Neuron (in vitro differentiated cells): Measurements from ENCODE around the gene ZDHHC14.

Experiments
- H2AFZ ChIP-seq: one replicate; pipeline ENCODE4 v1.6.1; 2013; ENCODE audit warnings: low read depth, mild to moderate bottlenecking, inconsistent platforms, low read length, moderate library complexity
- H3K27me3 ChIP-seq: one replicate; pipeline ENCODE4 v1.6.1; 2013; ENCODE audit warnings: low read length; ENCODE audit not compliant: insufficient read depth
- H3K36me3 ChIP-seq: one replicate; pipeline ENCODE4 v1.6.1; 2013; ENCODE audit warnings: low read length; ENCODE audit not compliant: insufficient read depth
- H3K4me1 ChIP-seq: one replicate; pipeline ENCODE4 v1.6.1; 2013; ENCODE audit warnings: low read length; ENCODE audit not compliant: insufficient read depth
- H3K4me3 ChIP-seq: 2 replicates; pipeline ENCODE4 v1.5.1; 2013; ENCODE audit warnings: mild to moderate bottlenecking, low read length, moderate library complexity
- H3K9me3 ChIP-seq: one replicate; pipeline ENCODE4 v1.6.1; 2013; ENCODE audit warnings: low read length

The ZDHHC14 gene

GRCh38 chr6:157539900-157540752 lies 159.1 kb downstream of the ZDHHC14 start:
- Histone ChIP-seq H3K36me3 (no peaks in the 10 kb centered on the region), H3K4me3 (no peak overlapping the region), H2AFZ (no peak overlapping the region), H3K27me3 (no peaks in the 10 kb centered on the region), H3K9me3 (peaks cover 4% of the 10 kb centered on the region), H3K4me1 (peaks cover 7% of the 10 kb centered on the region)

- H3K4me1 ChIP-seq: no peaks in the 10 kb centered on the region
- no peaks in the 10 kb centered on the region for H3K27me3 ChIP-seq
- H3K9me3 ChIP-seq: peaks cover 4% of the 10 kb centered on the region
- H3K4me3 ChIP-seq: no peak overlapping the region
- no peaks in the 10 kb centered on the region for H3K36me3 ChIP-seq
- no peak overlapping the region for H2AFZ ChIP-seq
These were observed 160.8 kb downstream of the ZDHHC14 start for GRCh38 chr6:157541618-157542413.

- H3K27me3 ChIP-seq: no peaks in the 10 kb centered on the region
- H3K4me1 ChIP-seq: no peaks in the 10 kb centered on the region
- no peak overlapping the region for H3K4me3 ChIP-seq
- H2AFZ ChIP-seq: no peak overlapping the region
- no peaks in the 10 kb centered on the region for H3K36me3 ChIP-seq
- peaks cover 4% of the 10 kb centered on the region for H3K9me3 ChIP-seq
These were observed 161.6 kb downstream of the ZDHHC14 start for GRCh38 chr6:157542414-157543160.

- no peaks in the 10 kb centered on the region for H3K4me1 ChIP-seq
- H3K4me3 ChIP-seq: no peak overlapping the region
- H3K27me3 ChIP-seq: no peaks in the 10 kb centered on the region
- no peak overlapping the region for H2AFZ ChIP-seq
- H3K9me3 ChIP-seq: peaks cover 4% of the 10 kb centered on the region
- no peaks in the 10 kb centered on the region for H3K36me3 ChIP-seq
These were observed 165.3 kb downstream of the ZDHHC14 start for GRCh38 chr6:157546321-157546720.

GRCh38 chr6:157547112-157547511 lies 166.1 kb downstream of the ZDHHC14 start:
- Histone ChIP-seq H2AFZ (no peak overlapping the region), H3K36me3 (no peaks in the 10 kb centered on the region), H3K4me1 (peaks cover 3% of the 10 kb centered on the region), H3K27me3 (no peaks in the 10 kb centered on the region), H3K9me3 (peaks cover 4% of the 10 kb centered on the region), H3K4me3 (no peak overlapping the region)

- Histone ChIP-seq H3K9me3 (peaks cover 2% of the 10 kb centered on the region), H3K36me3 (no peaks in the 10 kb centered on the region), H3K27me3 (no peaks in the 10 kb centered on the region), H3K4me1 (peaks cover 11% of the 10 kb centered on the region), H2AFZ (no peak overlapping the region), H3K4me3 (no peak overlapping the region)
These were observed 167.9 kb downstream of the ZDHHC14 start for GRCh38 chr6:157548635-157549467.

- Histone ChIP-seq H3K36me3 (no peaks in the 10 kb centered on the region), H3K27me3 (no peaks in the 10 kb centered on the region), H3K4me1 (peaks cover 11% of the 10 kb centered on the region), H3K4me3 (no peak overlapping the region), H2AFZ (no peak overlapping the region), H3K9me3 (peaks cover 2% of the 10 kb centered on the region)
These were observed 168.4 kb downstream of the ZDHHC14 start for GRCh38 chr6:157549468-157549745.

GRCh38 chr6:157550114-157550989 lies 169.4 kb downstream of the ZDHHC14 start:
- Histone ChIP-seq H3K27me3 (no peaks in the 10 kb centered on the region), H2AFZ (no peak overlapping the region), H3K4me1 (peaks cover 18% of the 10 kb centered on the region), H3K9me3 (no peaks in the 10 kb centered on the region), H3K4me3 (no peak overlapping the region), H3K36me3 (no peaks in the 10 kb centered on the region)

- H3K4me1 ChIP-seq: peaks cover 24% of the 10 kb centered on the region
- no peaks in the 10 kb centered on the region for H3K9me3 ChIP-seq
These were observed 170.2 kb downstream of the ZDHHC14 start for GRCh38 chr6:157551041-157551832.

GRCh38 chr6:157552081-157552747 lies 171.2 kb downstream of the ZDHHC14 start:
- Histone ChIP-seq H3K36me3 (no peaks in the 10 kb centered on the region), H3K9me3 (no peaks in the 10 kb centered on the region), H3K4me3 (no peak overlapping the region), H3K27me3 (no peaks in the 10 kb centered on the region), H3K4me1 (peaks cover 24% of the 10 kb centered on the region), H2AFZ (no peak overlapping the region)

More at GRCh38 chr6:157551041-157551832, 170.2 kb downstream of the ZDHHC14 start:
- no peaks in the 10 kb centered on the region for H3K27me3 ChIP-seq
- no peak overlapping the region for H2AFZ ChIP-seq
- no peaks in the 10 kb centered on the region for H3K36me3 ChIP-seq
- H3K4me3 ChIP-seq: no peak overlapping the region
